DND-41 (cell line): Measurements from ENCODE around the gene DNAH10.

ENCODE experiments used
- EZH2 ChIP-seq: IDR thresholded peaks from 3 replicates; pipeline ENCODE4 v1.6.1; 2012; ENCODE audit warnings: borderline replicate concordance, low read depth, mild to moderate bottlenecking, moderate library complexity, low read length, inconsistent platforms; ENCODE audit not compliant: severe bottlenecking
- TF ChIP-seq, protein P1 (sequence below): IDR thresholded peaks from 2 replicates; pipeline ENCODE4 v1.5.1; 2012; ENCODE audit warnings: borderline replicate concordance, low read length, moderate library complexity, mild to moderate bottlenecking; ENCODE audit not compliant: poor library complexity, severe bottlenecking; ENCODE audit errors: extremely low read depth

DNA sequence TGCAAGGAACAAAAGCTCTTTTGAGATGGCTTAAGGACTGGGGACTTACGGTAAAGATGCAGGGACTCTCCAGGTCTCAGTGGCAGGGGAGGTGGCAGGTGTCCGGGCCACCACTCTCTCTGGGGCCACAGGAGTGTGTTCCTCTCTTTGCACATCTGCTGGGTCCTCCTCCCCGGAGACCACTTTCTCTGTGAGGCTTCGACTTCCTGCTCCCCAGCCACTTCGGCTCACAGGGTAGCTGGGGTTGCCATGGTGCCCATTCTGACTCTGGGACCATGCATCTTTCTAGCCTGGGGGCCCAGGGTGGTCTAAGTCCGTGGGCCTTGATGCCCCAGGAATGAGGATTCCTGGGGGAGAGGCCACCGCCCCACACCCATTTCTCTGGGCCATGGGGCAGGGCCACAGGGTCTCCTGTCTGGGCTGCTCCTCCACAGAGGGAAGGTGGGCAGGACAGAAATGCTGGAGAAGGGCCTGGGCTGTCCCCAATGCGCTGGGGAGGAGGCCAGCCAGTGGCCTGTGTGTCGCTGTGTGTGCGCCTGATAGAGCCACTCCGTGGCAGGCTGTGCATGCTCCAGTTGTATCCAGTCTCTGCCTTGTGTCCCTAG is 172.0 kb downstream of the DNAH10 start:
- TF ChIP-seq EZH2: no peak
- TF ChIP-seq, protein P1, sequence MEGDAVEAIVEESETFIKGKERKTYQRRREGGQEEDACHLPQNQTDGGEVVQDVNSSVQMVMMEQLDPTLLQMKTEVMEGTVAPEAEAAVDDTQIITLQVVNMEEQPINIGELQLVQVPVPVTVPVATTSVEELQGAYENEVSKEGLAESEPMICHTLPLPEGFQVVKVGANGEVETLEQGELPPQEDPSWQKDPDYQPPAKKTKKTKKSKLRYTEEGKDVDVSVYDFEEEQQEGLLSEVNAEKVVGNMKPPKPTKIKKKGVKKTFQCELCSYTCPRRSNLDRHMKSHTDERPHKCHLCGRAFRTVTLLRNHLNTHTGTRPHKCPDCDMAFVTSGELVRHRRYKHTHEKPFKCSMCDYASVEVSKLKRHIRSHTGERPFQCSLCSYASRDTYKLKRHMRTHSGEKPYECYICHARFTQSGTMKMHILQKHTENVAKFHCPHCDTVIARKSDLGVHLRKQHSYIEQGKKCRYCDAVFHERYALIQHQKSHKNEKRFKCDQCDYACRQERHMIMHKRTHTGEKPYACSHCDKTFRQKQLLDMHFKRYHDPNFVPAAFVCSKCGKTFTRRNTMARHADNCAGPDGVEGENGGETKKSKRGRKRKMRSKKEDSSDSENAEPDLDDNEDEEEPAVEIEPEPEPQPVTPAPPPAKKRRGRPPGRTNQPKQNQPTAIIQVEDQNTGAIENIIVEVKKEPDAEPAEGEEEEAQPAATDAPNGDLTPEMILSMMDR: no peak
